ENCODE results near the gene IL2RA. TPM values are rescaled to one million over a fixed set of nuclear protein-coding genes. Genes with fewer than 3 reads are reported as not detected.

Gene IL2RA
- total RNA-seq, 1 donor from 2014 or later = 1,254 TPM

GRCh38 chr10:6039711-6040110 lies 22.5 kb downstream of the IL2RA start:
- H3K27ac Mint-ChIP-seq = peak overlapping the region; percentile 61
- H3K9me3 Mint-ChIP-seq = no peaks in the 10 kb centered on the region
- H3K27me3 Mint-ChIP-seq (ENCODE audit: insufficient read depth) = no peaks in the 10 kb centered on the region
- no peak for DNase-seq (ENCODE audit: low spot score)
- peak overlapping the region; percentile 24 for H3K4me3 Mint-ChIP-seq
- peaks cover 83% of the 10 kb centered on the region for H3K36me3 Mint-ChIP-seq (ENCODE audit: low read depth)
- intact Hi-C loops (cut with micrococcal nuclease) = no loop called here
- H3K4me1 Mint-ChIP-seq (ENCODE audit: low read depth) = peaks cover 97% of the 10 kb centered on the region

- peak overlapping the region; percentile 6 for H3K27ac Mint-ChIP-seq
- peak overlapping the region; percentile 32 for H3K4me3 Mint-ChIP-seq
- H3K9me3 Mint-ChIP-seq = no peaks in the 10 kb centered on the region
- no peaks in the 10 kb centered on the region for H3K27me3 Mint-ChIP-seq (ENCODE audit: insufficient read depth)
- peaks cover 84% of the 10 kb centered on the region for H3K36me3 Mint-ChIP-seq (ENCODE audit: low read depth)
- peaks cover 96% of the 10 kb centered on the region for H3K4me1 Mint-ChIP-seq (ENCODE audit: low read depth)
- DNase-seq (ENCODE audit: low spot score) = no peak
- intact Hi-C loops (cut with micrococcal nuclease) = no loop called here
These were observed 24.0 kb downstream of the IL2RA start for GRCh38 chr10:6038071-6038631.

- peak overlapping the region; percentile 83 for H3K27ac Mint-ChIP-seq
- no peak for DNase-seq (ENCODE audit: low spot score)
- H3K4me1 Mint-ChIP-seq (ENCODE audit: low read depth) = peaks cover 94% of the 10 kb centered on the region
- peaks cover 85% of the 10 kb centered on the region for H3K36me3 Mint-ChIP-seq (ENCODE audit: low read depth)
- no peaks in the 10 kb centered on the region for H3K27me3 Mint-ChIP-seq (ENCODE audit: insufficient read depth)
- peak overlapping the region; percentile 7 for H3K4me3 Mint-ChIP-seq
- H3K9me3 Mint-ChIP-seq = no peaks in the 10 kb centered on the region
- intact Hi-C loops (cut with micrococcal nuclease) = loop anchor here (1.0 kb wide), 1 partner anchor 8 kb away; no protein-coding TSS in a partner anchor
These were observed 24.7 kb downstream of the IL2RA start for GRCh38 chr10:6037422-6037821.

- H3K27me3 Mint-ChIP-seq (ENCODE audit: insufficient read depth) = no peaks in the 10 kb centered on the region
- intact Hi-C loops (cut with micrococcal nuclease) = loop anchor here (1.0 kb wide), 1 partner anchor 8 kb away; no protein-coding TSS in a partner anchor
- H3K36me3 Mint-ChIP-seq (ENCODE audit: low read depth) = peaks cover 85% of the 10 kb centered on the region
- peak overlapping the region; percentile 83 for H3K27ac Mint-ChIP-seq
- no peak for DNase-seq (ENCODE audit: low spot score)
- H3K9me3 Mint-ChIP-seq = no peaks in the 10 kb centered on the region
- peaks cover 92% of the 10 kb centered on the region for H3K4me1 Mint-ChIP-seq (ENCODE audit: low read depth)
- H3K4me3 Mint-ChIP-seq = peak overlapping the region; percentile 7
These were observed 25.3 kb downstream of the IL2RA start for GRCh38 chr10:6036861-6037321.

GRCh38 chr10:6035931-6036575 lies 26.1 kb downstream of the IL2RA start:
- Mint-ChIP-seq H3K4me1 (ENCODE audit: low read depth) (peaks cover 84% of the 10 kb centered on the region), H3K27ac (peak overlapping the region; percentile 83), H3K9me3 (peaks cover 2% of the 10 kb centered on the region), H3K36me3 (ENCODE audit: low read depth) (peaks cover 81% of the 10 kb centered on the region), H3K27me3 (ENCODE audit: insufficient read depth) (no peaks in the 10 kb centered on the region), H3K4me3 (no peak overlapping the region)
- DNase-seq (ENCODE audit: low spot score) = no peak
- intact Hi-C loops (cut with micrococcal nuclease) = no loop called here

GRCh38 chr10:6035101-6035834 lies 26.9 kb downstream of the IL2RA start:
- intact Hi-C loops (cut with micrococcal nuclease) = no loop called here
- peaks cover 85% of the 10 kb centered on the region for H3K4me1 Mint-ChIP-seq (ENCODE audit: low read depth)
- H3K27ac Mint-ChIP-seq = peak overlapping the region; percentile 83
- peaks cover 83% of the 10 kb centered on the region for H3K36me3 Mint-ChIP-seq (ENCODE audit: low read depth)
- H3K9me3 Mint-ChIP-seq = peaks cover 8% of the 10 kb centered on the region
- H3K4me3 Mint-ChIP-seq = no peak overlapping the region
- no peak for DNase-seq (ENCODE audit: low spot score)
- H3K27me3 Mint-ChIP-seq (ENCODE audit: insufficient read depth) = no peaks in the 10 kb centered on the region

GRCh38 chr10:6034371-6034770 lies 27.8 kb downstream of the IL2RA start:
- H3K4me1 Mint-ChIP-seq (ENCODE audit: low read depth) = peaks cover 83% of the 10 kb centered on the region
- peak overlapping the region; percentile 53 for H3K27ac Mint-ChIP-seq
- H3K9me3 Mint-ChIP-seq = peaks cover 8% of the 10 kb centered on the region
- H3K4me3 Mint-ChIP-seq = no peak overlapping the region
- no peaks in the 10 kb centered on the region for H3K27me3 Mint-ChIP-seq (ENCODE audit: insufficient read depth)
- peaks cover 81% of the 10 kb centered on the region for H3K36me3 Mint-ChIP-seq (ENCODE audit: low read depth)
- DNase-seq (ENCODE audit: low spot score) = no peak
- intact Hi-C loops (cut with micrococcal nuclease) = no loop called here

GRCh38 chr10:6033954-6034353 lies 28.2 kb downstream of the IL2RA start:
- no peak for DNase-seq (ENCODE audit: low spot score)
- intact Hi-C loops (cut with micrococcal nuclease) = no loop called here
- H3K9me3 Mint-ChIP-seq = peaks cover 8% of the 10 kb centered on the region
- H3K27me3 Mint-ChIP-seq (ENCODE audit: insufficient read depth) = no peaks in the 10 kb centered on the region
- peaks cover 79% of the 10 kb centered on the region for H3K4me1 Mint-ChIP-seq (ENCODE audit: low read depth)
- H3K36me3 Mint-ChIP-seq (ENCODE audit: low read depth) = peaks cover 76% of the 10 kb centered on the region
- H3K4me3 Mint-ChIP-seq = no peak overlapping the region
- peak overlapping the region; percentile 53 for H3K27ac Mint-ChIP-seq

GRCh38 chr10:6030940-6031339 lies 31.2 kb downstream of the IL2RA start:
- H3K4me3 Mint-ChIP-seq = no peak overlapping the region
- H3K36me3 Mint-ChIP-seq (ENCODE audit: low read depth) = peaks cover 69% of the 10 kb centered on the region
- peak overlapping the region; percentile 40 for H3K27ac Mint-ChIP-seq
- H3K27me3 Mint-ChIP-seq (ENCODE audit: insufficient read depth) = no peaks in the 10 kb centered on the region
- intact Hi-C loops (cut with micrococcal nuclease) = loop anchor here (2.0 kb wide), 1 partner anchor 14 kb away; no protein-coding TSS in a partner anchor
- peaks cover 8% of the 10 kb centered on the region for H3K9me3 Mint-ChIP-seq
- DNase-seq (ENCODE audit: low spot score) = no peak
- H3K4me1 Mint-ChIP-seq (ENCODE audit: low read depth) = peaks cover 67% of the 10 kb centered on the region

GRCh38 chr10:6030217-6030616 lies 31.9 kb downstream of the IL2RA start:
- peaks cover 8% of the 10 kb centered on the region for H3K9me3 Mint-ChIP-seq
- H3K4me1 Mint-ChIP-seq (ENCODE audit: low read depth) = peaks cover 63% of the 10 kb centered on the region
- peak overlapping the region; percentile 58 for H3K27ac Mint-ChIP-seq
- H3K36me3 Mint-ChIP-seq (ENCODE audit: low read depth) = peaks cover 65% of the 10 kb centered on the region
- H3K4me3 Mint-ChIP-seq = no peak overlapping the region
- H3K27me3 Mint-ChIP-seq (ENCODE audit: insufficient read depth) = no peaks in the 10 kb centered on the region
- intact Hi-C loops (cut with micrococcal nuclease) = loop anchor here (2.0 kb wide), 1 partner anchor 15 kb away; no protein-coding TSS in a partner anchor
- DNase-seq (ENCODE audit: low spot score) = no peak

- Mint-ChIP-seq H3K4me1 (ENCODE audit: low read depth) (peaks cover 55% of the 10 kb centered on the region), H3K4me3 (no peak overlapping the region), H3K27me3 (ENCODE audit: insufficient read depth) (no peaks in the 10 kb centered on the region), H3K27ac (peak overlapping the region; percentile 15), H3K36me3 (ENCODE audit: low read depth) (peaks cover 67% of the 10 kb centered on the region), H3K9me3 (peaks cover 8% of the 10 kb centered on the region)
- no peak for DNase-seq (ENCODE audit: low spot score)
- intact Hi-C loops (cut with micrococcal nuclease) = loop anchor here (1.0 to 10.0 kb wide), 2 partner anchors 13 to 243 kb away; no protein-coding TSS in a partner anchor
These were observed 34.2 kb downstream of the IL2RA start for GRCh38 chr10:6027929-6028328.

- no peak for DNase-seq (ENCODE audit: low spot score)
- intact Hi-C loops (cut with micrococcal nuclease) = loop anchor here (10.0 kb wide), 1 partner anchor 241 kb away; no protein-coding TSS in a partner anchor
- Mint-ChIP-seq H3K9me3 (peaks cover 4% of the 10 kb centered on the region), H3K4me1 (ENCODE audit: low read depth) (peaks cover 59% of the 10 kb centered on the region), H3K27ac (peak overlapping the region; percentile 34), H3K4me3 (no peak overlapping the region), H3K27me3 (ENCODE audit: insufficient read depth) (no peaks in the 10 kb centered on the region), H3K36me3 (ENCODE audit: low read depth) (peaks cover 74% of the 10 kb centered on the region)
These were observed 36.4 kb downstream of the IL2RA start for GRCh38 chr10:6025683-6026255.
